22Rv1 (cell line): Measurements from ENCODE around the gene COX10.

ENCODE experiments used
- ZFX ChIP-seq: fragments of 450-650 bp; IDR thresholded peaks from 2 replicates; pipeline ENCODE4 v1.6.1; 2017; ENCODE audit warnings: antibody characterized with exemption, borderline replicate concordance
- TF ChIP-seq, protein P1 (sequence below): fragments of 450-650 bp; IDR thresholded peaks from 2 replicates; pipeline ENCODE4 v1.5.1; 2017; ENCODE audit warnings: mild to moderate bottlenecking

DNA sequence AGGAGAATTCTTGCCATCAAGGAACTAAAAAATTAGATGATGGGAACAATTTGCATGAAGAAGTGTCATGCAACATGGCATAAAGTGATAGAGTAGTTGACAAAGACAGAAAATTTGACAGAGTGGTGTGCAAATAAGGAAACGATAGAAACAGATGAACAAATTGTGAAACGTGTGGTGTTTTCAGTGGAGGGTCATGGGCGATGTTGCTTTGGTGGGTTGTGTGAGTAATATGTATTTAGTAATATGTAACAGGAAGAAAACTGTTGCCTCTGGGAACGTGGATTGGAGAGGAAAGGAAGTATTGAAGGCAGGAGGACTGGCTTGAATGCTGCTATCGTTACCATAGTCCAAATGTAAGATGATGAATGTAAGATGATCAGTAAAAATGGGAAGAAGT, 3.6 kb downstream of the COX10 start:
- TF ChIP-seq, protein P1, sequence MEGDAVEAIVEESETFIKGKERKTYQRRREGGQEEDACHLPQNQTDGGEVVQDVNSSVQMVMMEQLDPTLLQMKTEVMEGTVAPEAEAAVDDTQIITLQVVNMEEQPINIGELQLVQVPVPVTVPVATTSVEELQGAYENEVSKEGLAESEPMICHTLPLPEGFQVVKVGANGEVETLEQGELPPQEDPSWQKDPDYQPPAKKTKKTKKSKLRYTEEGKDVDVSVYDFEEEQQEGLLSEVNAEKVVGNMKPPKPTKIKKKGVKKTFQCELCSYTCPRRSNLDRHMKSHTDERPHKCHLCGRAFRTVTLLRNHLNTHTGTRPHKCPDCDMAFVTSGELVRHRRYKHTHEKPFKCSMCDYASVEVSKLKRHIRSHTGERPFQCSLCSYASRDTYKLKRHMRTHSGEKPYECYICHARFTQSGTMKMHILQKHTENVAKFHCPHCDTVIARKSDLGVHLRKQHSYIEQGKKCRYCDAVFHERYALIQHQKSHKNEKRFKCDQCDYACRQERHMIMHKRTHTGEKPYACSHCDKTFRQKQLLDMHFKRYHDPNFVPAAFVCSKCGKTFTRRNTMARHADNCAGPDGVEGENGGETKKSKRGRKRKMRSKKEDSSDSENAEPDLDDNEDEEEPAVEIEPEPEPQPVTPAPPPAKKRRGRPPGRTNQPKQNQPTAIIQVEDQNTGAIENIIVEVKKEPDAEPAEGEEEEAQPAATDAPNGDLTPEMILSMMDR = no peak
- no peak for TF ChIP-seq ZFX
